OCI-LY7 (cell line): ENCODE results near the gene RHBDD1.

Experiments
- CTCF ChIP-seq: fragments of 200-600 bp; sonication (generic); conservative IDR thresholded peaks from 2 replicates; pipeline ENCODE4 v1.5.1; 2014; ENCODE audit warnings: mild to moderate bottlenecking, antibody characterized with exemption, low read length, moderate library complexity, mixed read lengths
- EZH2phosphoT487 ChIP-seq: fragments of 200-600 bp; sonication (generic); IDR thresholded peaks from 2 replicates; pipeline ENCODE4 v1.6.1; 2018; ENCODE audit warnings: low read depth, borderline replicate concordance, mild to moderate bottlenecking, mixed run types, antibody characterized with exemption, low read length, moderate library complexity, mixed read lengths

- TF ChIP-seq CTCF (no peak), EZH2phosphoT487 (no peak)
Measured at GRCh38 chr2:226943862-226944620, 108.2 kb downstream of the RHBDD1 start.
